Suprapubic skin (tissue), 3 donors: ENCODE data around the gene FOXB2.

Source experiments
- CTCF ChIP-seq, 2 donors: fragments of 200-600 bp in 1 of 2; fragments of 450-650 bp in 1 of 2; sonication (generic) in 1 of 2; IDR thresholded peaks; one replicate each; pipeline ENCODE4 v1.5.1; 2016 to 2019; ENCODE audit warnings: antibody characterized with exemption in 2 of 2, mild to moderate bottlenecking in 1 of 2, moderate library complexity in 1 of 2
- POLR2AphosphoS5 ChIP-seq, 3 donors: sonication (generic); formaldehyde crosslinking; IDR thresholded peaks; one replicate each; pipeline ENCODE4 v1.6.1; 2017; ENCODE audit warnings: antibody characterized with exemption in 3 of 3

GRCh38 chr9:77024776-77025545, 5.5 kb downstream of the FOXB2 start:
- no peak for TF ChIP-seq POLR2AphosphoS5 (IDR thresholded peaks at IDR 0.05)
- TF ChIP-seq CTCF (IDR thresholded peaks at IDR 0.05): no peak
